NCI-H774 (cell line): ENCODE measurements around the gene TOR1AIP1.
A peak's percentile ranks its signal among the peaks of the same experiment; 100 is the strongest.
"Not testable (repeated sequence)": the region's sequence is repeated elsewhere in the genome, so short reads cannot be mapped to it uniquely, and the experiment has no call there.

ENCODE experiments used
- DNase-seq: peaks from one replicate; lab custom pipeline; 2025; lab: John Stamatoyannopoulos, UW

Gene TOR1AIP1

DNA sequence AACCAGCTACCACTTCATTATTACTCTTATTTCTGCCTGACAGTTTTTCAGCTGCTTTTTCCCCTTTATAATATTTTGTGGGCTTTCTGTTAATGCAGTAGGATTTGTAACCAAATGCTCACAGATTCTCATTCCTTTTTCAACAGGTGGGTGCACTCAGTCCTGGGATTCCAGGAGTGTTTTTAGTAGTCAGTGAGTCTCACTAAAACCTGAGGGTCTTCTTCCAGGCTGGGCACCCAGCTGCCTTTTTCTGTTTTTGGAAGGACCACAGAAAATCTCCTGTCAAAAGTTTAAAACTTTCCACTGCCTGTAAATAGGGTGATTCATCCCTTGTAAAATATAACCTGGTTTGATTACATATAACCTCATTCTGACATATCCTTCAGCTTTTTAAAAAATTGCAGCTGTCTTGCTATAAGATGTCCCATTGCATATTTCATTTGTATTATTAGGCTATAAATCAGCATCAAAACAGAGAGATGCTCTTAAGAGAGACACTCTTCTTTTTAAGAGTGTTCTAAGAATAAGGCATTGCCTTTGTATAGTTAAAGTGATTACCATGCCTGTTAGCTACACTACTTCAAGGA, 55.7 kb downstream of the TOR1AIP1 start:
- no peak for DNase-seq

DNA sequence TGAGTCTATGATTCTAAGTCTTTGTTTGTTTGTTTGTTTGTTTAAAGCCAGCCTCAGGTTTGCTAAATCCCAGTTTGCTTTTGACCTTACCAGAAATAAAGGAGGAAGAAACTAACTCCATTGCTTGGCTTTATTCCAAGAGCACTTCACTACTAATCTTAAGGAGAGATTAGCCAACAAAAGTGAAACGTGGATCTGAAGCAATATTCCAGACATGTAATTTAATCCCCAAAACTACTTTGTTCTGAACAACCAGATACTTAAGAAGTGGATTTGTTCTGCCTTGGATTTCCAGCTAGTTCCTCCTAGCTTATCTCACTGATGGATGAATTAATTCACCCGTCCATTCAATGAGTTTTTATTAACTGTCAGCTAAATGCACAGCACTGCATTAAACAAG, 56.7 kb downstream of the TOR1AIP1 start:
- DNase-seq: no peak

DNA sequence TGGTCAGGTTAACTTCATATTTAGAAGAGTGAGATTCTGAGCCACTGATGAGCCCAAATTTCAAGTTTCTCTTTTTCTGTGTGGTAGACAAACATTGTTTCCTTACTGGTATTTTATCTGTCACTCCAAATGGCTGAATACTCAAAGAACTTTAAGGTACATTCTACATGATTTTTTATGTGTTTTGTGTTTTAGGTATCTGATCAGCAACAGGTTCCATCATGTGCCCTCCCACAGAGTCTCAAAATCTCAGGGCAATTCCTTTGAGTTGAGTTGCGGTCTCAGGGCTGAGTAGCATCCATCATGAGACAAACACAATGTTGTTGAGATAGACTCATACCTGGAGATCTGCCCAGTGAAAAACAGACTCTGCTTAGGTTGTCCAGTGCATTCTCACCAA, 57.9 kb downstream of the TOR1AIP1 start:
- no peak for DNase-seq

DNA sequence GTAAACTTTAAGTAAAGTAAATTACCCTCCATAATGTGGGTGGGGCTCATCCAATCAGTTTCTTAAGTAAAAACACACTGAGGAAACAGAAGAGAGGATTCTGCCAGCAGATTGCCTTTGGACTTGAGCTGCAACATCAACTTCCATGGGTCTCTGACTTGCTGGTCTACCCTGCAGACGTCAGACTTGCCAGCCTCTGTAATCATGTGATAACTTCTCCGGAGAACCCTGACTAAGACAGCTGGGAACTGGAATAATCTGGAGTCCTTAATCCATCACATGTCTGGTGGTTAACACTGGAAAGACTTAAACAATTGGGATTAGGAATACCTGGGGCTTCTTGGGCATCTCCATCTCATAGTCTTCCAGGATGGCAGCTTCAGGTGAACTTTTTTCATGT, 59.4 kb downstream of the TOR1AIP1 start:
- no peak for DNase-seq

- DNase-seq: no peak
Observed at GRCh38 chr1:179950651-179951050, 68.6 kb downstream of the TOR1AIP1 start.

GRCh38 chr1:179951383-179952144, 69.5 kb downstream of the TOR1AIP1 start:
- no peak for DNase-seq

DNA sequence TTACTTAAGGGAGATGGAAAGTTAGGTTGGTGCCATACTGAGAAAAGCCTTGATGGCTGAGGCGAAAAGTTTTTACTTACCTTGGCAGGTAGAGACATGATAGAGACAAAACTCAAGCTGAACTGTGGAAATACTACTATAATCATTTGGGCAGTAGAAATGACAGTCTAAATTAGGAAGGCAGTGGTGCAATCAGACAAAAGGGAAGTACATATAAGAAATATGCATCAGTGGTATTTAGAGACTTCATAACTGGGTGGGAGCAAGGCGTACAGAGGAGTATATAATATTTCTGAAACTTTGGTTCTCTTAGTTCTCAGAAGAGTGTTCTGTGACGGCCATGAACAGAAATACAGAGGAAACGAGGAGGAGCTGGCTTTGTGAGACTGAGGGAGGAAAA, 70.1 kb downstream of the TOR1AIP1 start:
- DNase-seq: no peak

GRCh38 chr1:179953974-179954492, 71.9 kb downstream of the TOR1AIP1 start:
- no peak for DNase-seq

GRCh38 chr1:179954493-179955286, 72.6 kb downstream of the TOR1AIP1 start, which contains the start of gene CEP350:
TSS of gene CEP350 (plus strand) at chr1:179954810. CDS start at chr1:179986182, 31,372 bp downstream.
- peak; percentile 98 for DNase-seq

DNA sequence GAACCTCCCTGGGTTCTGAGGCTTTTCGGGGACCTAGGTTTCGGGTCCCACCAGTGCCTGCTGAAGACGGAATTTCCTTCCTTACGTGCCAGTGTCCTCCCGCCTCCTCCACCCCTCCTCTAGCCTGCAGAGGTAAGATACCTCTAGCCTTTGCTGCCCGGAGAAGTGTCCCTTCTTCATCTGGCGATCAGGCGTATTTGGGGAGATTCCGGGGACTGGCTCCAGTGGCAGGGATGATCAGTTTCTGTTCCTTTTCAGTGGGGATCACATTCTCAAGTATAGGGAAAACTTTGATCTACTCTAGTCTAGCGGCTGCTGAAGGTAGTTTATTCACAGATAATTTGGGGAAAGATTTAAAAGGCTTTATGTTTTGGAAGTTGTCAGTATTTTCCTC, 73.2 kb downstream of the TOR1AIP1 start:
- no peak for DNase-seq

DNA sequence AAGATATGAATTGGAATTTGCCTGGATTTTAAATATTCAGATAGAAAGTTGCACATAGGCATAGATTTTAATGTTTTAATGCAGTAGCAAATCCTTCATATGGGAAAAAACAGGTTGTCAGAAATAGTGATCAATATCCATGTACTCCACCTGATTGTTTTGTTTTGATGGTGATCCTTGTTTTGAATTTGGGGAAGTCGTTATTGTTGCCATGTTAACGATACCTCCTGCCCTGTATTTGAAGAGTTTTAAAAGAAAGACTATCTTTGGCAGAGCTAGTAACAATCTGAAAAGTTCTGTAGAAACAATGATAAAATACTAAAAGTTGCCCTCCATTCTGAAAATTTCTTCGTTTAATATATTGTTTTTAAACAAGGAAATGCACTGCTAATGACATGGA, 73.6 kb downstream of the TOR1AIP1 start:
- no peak for DNase-seq

DNA sequence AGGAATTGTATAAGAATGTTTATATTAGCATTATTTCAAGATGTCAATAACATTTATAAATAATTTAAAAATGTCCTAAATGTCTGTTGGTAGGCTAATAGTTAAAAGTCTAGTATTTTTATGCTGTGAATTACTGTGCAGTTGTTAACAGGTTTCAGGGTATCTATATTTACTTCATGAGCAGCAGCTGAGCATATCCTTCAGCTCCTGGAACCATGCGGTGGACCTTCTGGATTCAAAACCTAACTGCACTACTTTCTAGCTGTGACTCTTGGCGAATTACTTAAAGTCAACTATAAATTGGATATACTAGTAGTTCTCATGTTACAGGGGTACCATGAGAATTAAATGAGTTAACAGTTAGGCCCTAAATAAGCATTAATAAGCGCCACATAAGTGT, 76.3 kb downstream of the TOR1AIP1 start:
- no peak for DNase-seq

DNA sequence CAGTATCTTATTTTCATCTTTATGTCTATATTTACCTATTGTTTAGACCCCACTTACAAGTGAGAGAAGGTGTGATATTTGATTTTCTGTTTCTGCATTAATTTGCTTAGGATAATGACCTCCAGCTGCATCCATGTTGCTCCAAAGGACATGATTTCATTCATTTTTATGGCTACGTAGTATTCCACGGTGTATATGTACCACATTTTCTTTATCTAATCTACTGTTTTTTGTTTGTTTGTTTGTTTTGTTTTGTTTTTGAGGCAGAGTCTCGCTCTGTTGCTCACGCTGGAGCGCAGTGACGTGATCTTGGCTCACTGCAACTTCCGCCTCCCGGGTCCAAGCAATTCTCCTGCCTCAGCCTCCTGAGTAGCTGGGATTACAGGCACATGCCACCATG, 80.1 kb downstream of the TOR1AIP1 start:
- DNase-seq: not testable (repeated sequence)

DNA sequence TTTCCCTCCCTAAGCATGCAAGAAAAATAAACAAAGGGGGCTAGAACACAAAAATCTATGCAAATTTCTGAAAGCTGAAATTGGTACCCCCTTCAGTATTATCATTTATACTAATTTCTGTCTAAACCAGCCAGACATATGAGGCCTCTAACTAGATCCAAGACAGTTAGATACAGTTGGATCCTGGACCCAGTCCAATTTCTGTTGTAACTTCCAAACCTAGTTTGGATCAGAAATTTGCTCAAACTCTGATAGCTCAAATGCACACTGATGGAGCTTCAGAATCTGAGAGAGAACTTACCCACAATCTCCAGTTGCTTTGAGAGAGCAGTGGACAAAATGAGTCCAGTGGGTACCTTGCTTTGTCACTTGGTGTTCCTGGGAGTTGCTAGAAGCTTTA, 84.5 kb downstream of the TOR1AIP1 start:
- DNase-seq: no peak

- DNase-seq: no peak
Observed at GRCh38 chr1:179968284-179968993, 86.4 kb downstream of the TOR1AIP1 start.

- no peak for DNase-seq
Observed at GRCh38 chr1:179968994-179969919, 87.2 kb downstream of the TOR1AIP1 start.
